SK-N-SH (cell line): ENCODE data around the gene MARK4. TPM values are rescaled to one million over a fixed set of nuclear protein-coding genes. Genes with fewer than 3 reads are reported as not detected.

ENCODE experiments used
- CTCF ChIA-PET: fragments of 300-600, 350-600 bp; formaldehyde crosslinking; extraction: SDS; loops from one replicate; lab custom pipeline; 2021; lab: Yijun Ruan, JAX
- POLR2A ChIA-PET: fragments of 350-600 bp; sonication (Branson Sonifier 250); formaldehyde crosslinking; extraction: SDS; loops from one replicate; lab custom pipeline; 2020; ENCODE audit warnings: antibody characterized with exemption, inconsistent platforms; lab: Yijun Ruan, JAX
- DNase-seq: peaks from one replicate; pipeline ENCODE4 v3.0.0; 2012
- H2AFZ ChIP-seq: fragments of 200-600 bp; sonication (generic); 2 replicates; pipeline ENCODE4 v1.8.1; 2016; ENCODE audit warnings: antibody characterized with exemption, mild to moderate bottlenecking, low read depth
- H3F3A ChIP-seq: fragments of 200-600 bp; sonication (generic); replicated peaks from 2 replicates; pipeline ENCODE3; 2016; ENCODE audit warnings: antibody characterized with exemption, mild to moderate bottlenecking; ENCODE audit not compliant: insufficient read depth
- H3K27ac ChIP-seq, 2 experiments: fragments of 200-500 bp in 1 of 2; fragments of 200-600 bp in 1 of 2; sonication (Bioruptor generic) in 1 of 2; sonication (generic), shearing (Covaris generic) in 1 of 2; 2 replicates each; pipeline versions ENCODE4 v1.5.1 to v1.6.1; 2014 to 2016; ENCODE audit warnings: low read depth in 2 of 2, inconsistent platforms in 1 of 2, low read length in 1 of 2, mild to moderate bottlenecking in 1 of 2, mixed read lengths in 1 of 2
- H3K27me3 ChIP-seq: fragments of 200-600 bp; sonication (generic), shearing (Covaris generic); 2 replicates; pipeline ENCODE4 v1.6.1; 2016; ENCODE audit warnings: mixed run types; ENCODE audit not compliant: insufficient read depth
- H3K36me3 ChIP-seq, 2 experiments: fragments of 200-500 bp in 1 of 2; fragments of 200-600 bp in 1 of 2; sonication (Bioruptor generic) in 1 of 2; sonication (generic) in 1 of 2; replicated peaks in 1 of 2; 2 replicates each; pipeline versions ENCODE3 to v1.5.1; 2014 to 2016; ENCODE audit warnings: low read length in 1 of 2, mild to moderate bottlenecking in 1 of 2; ENCODE audit not compliant: insufficient read depth in 2 of 2, control insufficient read depth in 1 of 2
- H3K4me1 ChIP-seq, 2 experiments: fragments of 200-500 bp in 1 of 2; fragments of 200-600 bp in 1 of 2; sonication (Bioruptor generic) in 1 of 2; sonication (generic), shearing (Covaris generic) in 1 of 2; 2 replicates each; pipeline versions ENCODE4 v1.5.1 to v1.6.1; 2014 to 2016; ENCODE audit warnings: low read depth in 1 of 2, low read length in 1 of 2, mixed run types in 1 of 2; ENCODE audit not compliant: insufficient read depth in 2 of 2, control insufficient read depth in 1 of 2
- H3K4me2 ChIP-seq: fragments of 200-600 bp; sonication (generic), shearing (Covaris generic); 2 replicates; pipeline ENCODE4 v1.6.1; 2017; ENCODE audit warnings: mixed run types
- H3K4me3 ChIP-seq, 2 experiments: fragments of 200-500 bp in 1 of 2; fragments of 200-600 bp in 1 of 2; sonication (Bioruptor generic) in 1 of 2; sonication (generic), shearing (Covaris generic) in 1 of 2; 2 replicates each; pipeline versions ENCODE4 v1.5.1 to v1.8.1; 2014 to 2016; ENCODE audit warnings: low read depth in 2 of 2, inconsistent platforms in 1 of 2, low read length in 1 of 2, mild to moderate bottlenecking in 1 of 2, mixed read lengths in 1 of 2, moderate library complexity in 1 of 2
- H3K79me2 ChIP-seq: fragments of 200-600 bp; sonication (generic); 2 replicates; pipeline ENCODE4 v1.8.1; 2017; ENCODE audit warnings: mild to moderate bottlenecking; ENCODE audit not compliant: insufficient read depth
- H3K9ac ChIP-seq: fragments of 200-600 bp; sonication (generic); 2 replicates; pipeline ENCODE4 v1.6.1; 2017; ENCODE audit warnings: mixed run types
- H3K9me2 ChIP-seq: fragments of 200-600 bp; sonication (generic); 2 replicates; pipeline ENCODE4 v1.6.1; 2017; ENCODE audit warnings: mixed run types
- H3K9me3 ChIP-seq: fragments of 200-600 bp; sonication (generic); 2 replicates; pipeline ENCODE4 v1.6.1; 2017; ENCODE audit warnings: mixed run types, mild to moderate bottlenecking, moderate library complexity
- H4K20me1 ChIP-seq: fragments of 200-600 bp; sonication (generic); 2 replicates; pipeline ENCODE4 v1.6.1; 2017; ENCODE audit warnings: mild to moderate bottlenecking, mixed run types; ENCODE audit not compliant: insufficient read depth
- CHD2 ChIP-seq: fragments of 150-350 bp; IDR thresholded peaks from 2 replicates; pipeline ENCODE4 v1.6.1; 2018; ENCODE audit warnings: low read length; ENCODE audit not compliant: partially characterized antibody
- EP300 ChIP-seq, 2 experiments: IDR thresholded peaks; 2 replicates each; pipeline versions ENCODE4 v1.4.0 to v1.6.1; 2012; ENCODE audit warnings: borderline replicate concordance in 1 of 2, low read depth in 1 of 2, low read length in 1 of 2
- FOSL2 ChIP-seq: IDR thresholded peaks from 2 replicates; pipeline ENCODE4 v1.4.0; 2012; ENCODE audit warnings: low read depth, mild to moderate bottlenecking, moderate library complexity, borderline replicate concordance
- GABPA ChIP-seq: IDR thresholded peaks from 2 replicates; pipeline ENCODE4 v1.4.0; 2012; ENCODE audit warnings: low read depth, mild to moderate bottlenecking
- POLR2AphosphoS5 ChIP-seq: IDR thresholded peaks from 2 replicates; pipeline ENCODE4 v1.6.1; 2012; ENCODE audit warnings: low read depth, low read length
- SMC3 ChIP-seq: IDR thresholded peaks from 2 replicates; pipeline ENCODE4 v1.6.1; 2012; ENCODE audit warnings: low read depth, low read length, improper control_type of control experiment
- TCF12 ChIP-seq: IDR thresholded peaks from 2 replicates; pipeline ENCODE4 v1.4.0; 2012
- TEAD4 ChIP-seq: IDR thresholded peaks from 2 replicates; pipeline ENCODE4 v1.4.0; 2012; ENCODE audit warnings: mild to moderate bottlenecking, borderline replicate concordance; ENCODE audit not compliant: insufficient read depth
- USF1 ChIP-seq: IDR thresholded peaks from 2 replicates; pipeline ENCODE4 v1.4.0; 2012; ENCODE audit warnings: low read depth, borderline replicate concordance
- WGBS: methylation state at CpG from one replicate; pipeline ENCODE4 v1.1.6; 2017; ENCODE audit warnings: low lambda C conversion rate; 5-methylcytosine and 5-hydroxymethylcytosine counted together
- polyA plus RNA-seq, 3 experiments: library from polyadenylated mRNA; depleted of rRNA; stranded (reverse); fragments of >200 nt; gene quantifications; 2 replicates each; pipeline ENCODE4 v1.2.3, GENCODE V29; 2012

The MARK4 gene
- polyA plus RNA-seq, 1 of the 3 experiments (the other 2 are of a cell fraction) = 16.3 TPM

- Histone ChIP-seq H3K27ac (no peak overlapping the region), H3K4me1 (peaks cover 0 to 7% of the 10 kb centered on the region in 2 experiments; a peak in 1 of 4 replicates), H3K9ac (no peak overlapping the region), H4K20me1 (no peaks in the 10 kb centered on the region), H2AFZ (no peak overlapping the region), H3K9me3 (no peaks in the 10 kb centered on the region), H3F3A (peaks cover 7% of the 10 kb centered on the region), H3K27me3 (no peaks in the 10 kb centered on the region), H3K4me2 (no peak overlapping the region), H3K9me2 (no peaks in the 10 kb centered on the region), H3K4me3 (no peak overlapping the region), H3K36me3 (no peaks in the 10 kb centered on the region), H3K79me2 (no peaks in the 10 kb centered on the region)
- POLR2A ChIA-PET = no interaction called here
- CTCF ChIA-PET = no interaction called here
- TF ChIP-seq CHD2 = no peak
- TF ChIP-seq GABPA = no peak
- TF ChIP-seq FOSL2 = no peak
- no peak for TF ChIP-seq TEAD4
- no peak for TF ChIP-seq SMC3
- no peak for TF ChIP-seq EP300 (IDR thresholded peaks at IDR 0.05; ENCODE audit: borderline replicate concordance in 1 of 2, low read depth in 1 of 2, low read length in 1 of 2)
- TF ChIP-seq TCF12 = no peak
- TF ChIP-seq USF1 = no peak
- WGBS = 81% methylated on average over 12 of the region's 12 CpGs
- DNase-seq = no peak
These were observed 52.4 kb downstream of the MARK4 start for GRCh38 chr19:45303269-45304060.

GRCh38 chr19:45304141-45304926 is 53.3 kb downstream of the MARK4 start:
- CTCF ChIA-PET = interaction anchor here (1.1 kb wide), 1 partner anchor 9 kb away, joined by 3 read pairs; no protein-coding TSS in a partner anchor

More at GRCh38 chr19:45304141-45304926, 53.3 kb downstream of the MARK4 start:
- no peaks in the 10 kb centered on the region for H3K9me3 ChIP-seq
- DNase-seq = no peak
- H3K4me3 ChIP-seq = no peak overlapping the region
- no peak overlapping the region for H3K9ac ChIP-seq
- no peaks in the 10 kb centered on the region for H3K79me2 ChIP-seq
- no peaks in the 10 kb centered on the region for H3K36me3 ChIP-seq
- H3K4me1 ChIP-seq = peaks cover 0 to 7% of the 10 kb centered on the region in 2 experiments; a peak in 1 of 4 replicates
- 32% methylated on average over 4 of the region's 4 CpGs for WGBS
- POLR2A ChIA-PET = no interaction called here
- no peaks in the 10 kb centered on the region for H4K20me1 ChIP-seq
- TF ChIP-seq USF1 (peak; percentile 36; the same call in 1 of the 2 replicates), POLR2AphosphoS5 (no peak; the same call in 1 of the 2 replicates)
- no peak overlapping the region for H2AFZ ChIP-seq
- no peak overlapping the region for H3K4me2 ChIP-seq
- no peaks in the 10 kb centered on the region for H3K9me2 ChIP-seq
- peaks cover 7% of the 10 kb centered on the region for H3F3A ChIP-seq
- no peak overlapping the region for H3K27ac ChIP-seq
- no peaks in the 10 kb centered on the region for H3K27me3 ChIP-seq
